PC-3 (cell line): Measurements from ENCODE around the gene AK4. TPM values are rescaled to one million over a fixed set of nuclear protein-coding genes. Genes with fewer than 3 reads are reported as not detected.

Experiments
- ATAC-seq: fragments of 200-7000 bp; cut with Tn5 transposase; 2 replicates; pipeline ENCODE4 v1.9.1; 2020; ENCODE audit warnings: mild to moderate bottlenecking, moderate library complexity
- BruUV-seq: library from RNA; stranded (reverse); fragments of 400-500 nt; replicated peaks from 2 replicates; lab custom pipeline; 2021; lab: Mats Ljungman, UMichigan
- CTCF ChIA-PET: fragments of 300-600 bp; sonication (Branson Sonifier 250); formaldehyde crosslinking; loops from one replicate; lab custom pipeline; 2022; ENCODE audit warnings: antibody characterized with exemption; lab: Charles Lee
- POLR2A ChIA-PET: fragments of 300-600 bp; sonication (Branson Sonifier 250); formaldehyde crosslinking; loops from one replicate; lab custom pipeline; 2022; ENCODE audit warnings: antibody characterized with exemption; ENCODE audit not compliant: unreplicated experiment; lab: Charles Lee
- DNase-seq: peaks from one replicate; pipeline ENCODE4 v3.0.0-alpha.2; 2015
- H2AFZ ChIP-seq: fragments of 300-600 bp; sonication (generic); 2 replicates; pipeline ENCODE4 v1.6.0; 2016; ENCODE audit warnings: antibody characterized with exemption, low read length
- H3F3A ChIP-seq: fragments of 300-600 bp; sonication (generic); one replicate; pipeline ENCODE4 v1.6.0; 2017; ENCODE audit warnings: antibody characterized with exemption, low read length, control low read depth, mild to moderate bottlenecking; ENCODE audit not compliant: unreplicated experiment
- H3K27ac ChIP-seq: fragments of 300-600 bp; sonication (generic); 2 replicates; pipeline ENCODE4 v1.5.1; 2016; ENCODE audit warnings: mild to moderate bottlenecking, low read length
- H3K27me3 ChIP-seq: fragments of 300-600 bp; sonication (generic); 2 replicates; pipeline ENCODE4 v1.6.1; 2016; ENCODE audit warnings: low read length, mixed read lengths
- H3K36me3 ChIP-seq: fragments of 300-600 bp; sonication (generic); 2 replicates; pipeline ENCODE4 v1.6.1; 2016; ENCODE audit warnings: low read depth, mixed run types, low read length, mixed read lengths
- H3K4me1 ChIP-seq: fragments of 300-600 bp; sonication (generic); 2 replicates; pipeline ENCODE4 v1.5.1; 2016; ENCODE audit warnings: low read length; ENCODE audit not compliant: insufficient read depth
- H3K4me2 ChIP-seq: fragments of 300-600 bp; sonication (generic); 2 replicates; pipeline ENCODE4 v1.6.0; 2016; ENCODE audit warnings: low read length
- H3K4me3 ChIP-seq: fragments of 300-600 bp; sonication (generic); 2 replicates; pipeline ENCODE4 v1.5.1; 2016; ENCODE audit warnings: mild to moderate bottlenecking, low read length, mixed read lengths
- H3K79me2 ChIP-seq: fragments of 300-600 bp; sonication (generic); 2 replicates; pipeline ENCODE4 v1.6.1; 2017; ENCODE audit warnings: low read length, mixed read lengths
- H3K9ac ChIP-seq: fragments of 300-600 bp; sonication (generic); 2 replicates; pipeline ENCODE4 v1.6.0; 2016; ENCODE audit warnings: mild to moderate bottlenecking, low read length
- H3K9me2 ChIP-seq: fragments of 300-600 bp; sonication (generic); replicated peaks from 2 replicates; pipeline ENCODE4 v1.6.1; 2016; ENCODE audit warnings: mixed run types, low read length, mixed read lengths
- H3K9me3 ChIP-seq: fragments of 300-600 bp; sonication (generic); 2 replicates; pipeline ENCODE4 v1.6.1; 2016; ENCODE audit warnings: low read length, mixed read lengths
- H4K20me1 ChIP-seq: fragments of 300-600 bp; sonication (generic); 2 replicates; pipeline ENCODE4 v1.6.1; 2016; ENCODE audit warnings: low read length, mixed read lengths
- CTCF ChIP-seq: fragments of 300-600 bp; sonication (generic); conservative IDR thresholded peaks from 2 replicates; pipeline ENCODE4 v1.5.1; 2017; ENCODE audit warnings: antibody characterized with exemption, low read depth, mild to moderate bottlenecking, low read length
- EZH2 ChIP-seq: fragments of 300-600 bp; sonication (generic); IDR thresholded peaks from one replicate; pipeline ENCODE4 v1.6.1; 2017; ENCODE audit warnings: antibody characterized with exemption, mild to moderate bottlenecking, low read length; ENCODE audit not compliant: unreplicated experiment
- EZH2phosphoT487 ChIP-seq: fragments of 300-600 bp; sonication (generic); IDR thresholded peaks from 2 replicates; pipeline ENCODE4 v1.6.1; 2018; ENCODE audit warnings: mild to moderate bottlenecking, antibody characterized with exemption, low read length, borderline replicate concordance
- intact Hi-C: fragments of 100-400 bp; cut with micrococcal nuclease; formaldehyde crosslinking; loops from 2 replicates; pipeline ENCODE4 v1.9.0; 2023
- total RNA-seq: library from RNA; depleted of rRNA; stranded (reverse); fragments of >200 nt; gene quantifications from 2 replicates; pipeline ENCODE4 v1.2.3, GENCODE V29; 2014

The AK4 gene
- total RNA-seq, 1 experiment from 2014 or later: 98.9 TPM

DNA sequence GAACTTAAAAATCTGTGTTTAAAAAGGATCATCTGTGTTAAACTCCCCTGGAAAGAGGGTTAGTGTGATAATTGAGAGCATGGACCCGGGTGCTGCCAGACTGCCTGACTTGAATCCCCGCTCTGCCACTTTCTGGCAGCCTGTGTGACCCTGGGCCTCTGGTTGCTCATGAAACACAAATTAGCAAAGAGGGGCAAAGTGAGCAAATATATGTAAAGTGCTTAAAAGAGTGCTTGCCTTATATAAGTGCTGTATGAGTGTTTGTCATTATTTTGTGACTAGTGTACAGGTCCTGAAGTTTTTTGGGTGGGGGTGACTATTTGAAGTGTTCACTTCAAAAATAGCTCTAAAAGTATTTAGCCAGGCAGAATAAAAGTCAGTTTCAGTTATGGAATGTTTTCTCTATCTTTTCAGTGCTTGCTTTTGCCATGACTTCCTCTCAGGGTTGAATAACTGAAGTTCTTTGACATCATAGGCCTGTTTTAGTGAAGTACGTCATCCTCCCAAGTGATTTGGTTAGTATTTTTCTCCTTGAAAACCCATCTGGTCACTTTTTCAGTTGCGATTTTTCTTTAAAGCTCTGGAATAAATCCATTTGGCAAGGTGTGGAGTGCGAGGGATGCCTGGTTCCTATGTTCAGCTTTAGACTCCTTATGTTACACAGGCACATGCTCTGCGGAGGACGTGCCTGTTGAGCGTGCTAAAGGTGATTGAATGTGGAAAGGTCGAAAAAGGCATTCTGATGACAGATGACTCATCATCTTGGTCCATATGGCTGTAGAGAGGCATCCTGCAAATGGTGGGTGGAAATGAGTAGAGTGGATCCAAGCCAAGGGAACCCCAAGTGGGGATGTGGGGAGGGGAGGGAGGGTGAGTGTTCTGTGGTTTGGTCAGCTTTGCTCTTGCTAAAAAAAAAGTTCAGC is 47.8 kb downstream of the AK4 start:
- Histone ChIP-seq H4K20me1 (no peaks in the 10 kb centered on the region), H3K4me2 (no peak overlapping the region), H3K36me3 (peaks cover 36% of the 10 kb centered on the region), H3K27me3 (no peaks in the 10 kb centered on the region), H3K79me2 (peaks cover 9% of the 10 kb centered on the region; the same call in 1 of the 2 replicates), H3K4me1 (no peaks in the 10 kb centered on the region), H3K9me2 (no peaks in the 10 kb centered on the region), H2AFZ (no peak overlapping the region), H3K4me3 (no peak overlapping the region), H3K9ac (no peak overlapping the region), H3K9me3 (no peaks in the 10 kb centered on the region), H3F3A (no peaks in the 10 kb centered on the region), H3K27ac (no peak overlapping the region)
- intact Hi-C loops: no loop called here
- TF ChIP-seq CTCF: no peak
- no peak for TF ChIP-seq EZH2
- TF ChIP-seq EZH2phosphoT487: no peak
- DNase-seq (no peak), ATAC-seq (no peak)
- BruUV-seq: no TSS peak
- POLR2A ChIA-PET: no interaction called here
- CTCF ChIA-PET: no interaction called here

DNA sequence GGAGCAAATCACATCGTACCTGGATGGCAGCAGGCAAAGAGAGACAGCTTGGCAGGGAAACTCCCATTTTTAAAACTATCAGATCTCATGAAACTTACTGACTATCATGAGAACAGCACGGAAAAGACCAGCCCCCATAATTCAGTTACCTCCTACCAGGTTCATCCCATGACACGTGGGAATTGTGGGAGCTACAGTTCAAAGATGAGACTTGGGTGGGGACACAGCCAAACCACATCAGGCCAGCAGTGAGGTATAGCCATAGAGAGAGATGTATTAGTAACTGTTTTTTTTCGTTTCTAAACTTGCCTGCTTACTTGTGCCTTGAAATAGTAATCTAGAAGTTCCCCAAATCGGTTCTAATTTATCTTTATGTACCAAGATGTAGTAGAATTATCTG is 48.9 kb downstream of the AK4 start:
- no TSS peak for BruUV-seq
- Histone ChIP-seq H3K4me1 (no peaks in the 10 kb centered on the region), H3K79me2 (peaks cover 13% of the 10 kb centered on the region; the same call in 1 of the 2 replicates), H3K4me2 (no peak overlapping the region), H3K9ac (no peak overlapping the region), H3K27me3 (no peaks in the 10 kb centered on the region), H4K20me1 (0 out of 2 replicates have a peak, but pooled peaks cover 4% of the 10 kb centered on the region), H2AFZ (no peak overlapping the region), H3K9me3 (no peaks in the 10 kb centered on the region), H3K9me2 (no peaks in the 10 kb centered on the region), H3K4me3 (no peak overlapping the region), H3K36me3 (peaks cover 28% of the 10 kb centered on the region), H3K27ac (no peak overlapping the region), H3F3A (no peaks in the 10 kb centered on the region)
- DNase-seq (no peak), ATAC-seq (no peak)
- CTCF ChIA-PET: no interaction called here
- TF ChIP-seq EZH2: no peak
- TF ChIP-seq CTCF: no peak
- TF ChIP-seq EZH2phosphoT487: no peak
- POLR2A ChIA-PET: no interaction called here
- intact Hi-C loops: no loop called here

GRCh38 chr1:65197636-65198035 is 49.6 kb downstream of the AK4 start:
- H3K9me3 ChIP-seq: no peaks in the 10 kb centered on the region
- no peak overlapping the region for H3K9ac ChIP-seq
- ChIA-PET POLR2A (no interaction called here), CTCF (no interaction called here)
- BruUV-seq: no TSS peak
- H4K20me1 ChIP-seq: 0 out of 2 replicates have a peak, but pooled peaks cover 4% of the 10 kb centered on the region
- intact Hi-C loops: no loop called here
- H3K4me2 ChIP-seq: no peak overlapping the region
- no peak overlapping the region for H3K4me3 ChIP-seq
- H3F3A ChIP-seq: no peaks in the 10 kb centered on the region
- ATAC-seq (no peak), DNase-seq (no peak)
- no peaks in the 10 kb centered on the region for H3K4me1 ChIP-seq
- no peaks in the 10 kb centered on the region for H3K27me3 ChIP-seq
- no peak overlapping the region for H3K27ac ChIP-seq
- peaks cover 21% of the 10 kb centered on the region for H3K36me3 ChIP-seq
- no peak overlapping the region for H2AFZ ChIP-seq
- no peaks in the 10 kb centered on the region for H3K9me2 ChIP-seq
- peaks cover 13% of the 10 kb centered on the region; the same call in 1 of the 2 replicates for H3K79me2 ChIP-seq
- no peak for TF ChIP-seq EZH2phosphoT487
- no peak for TF ChIP-seq EZH2
- TF ChIP-seq CTCF: no peak
